ENCODE data around the gene STEAP3. TPM values are rescaled to one million over a fixed set of nuclear protein-coding genes. Genes with fewer than 3 reads are reported as not detected.

Gene STEAP3
- total RNA-seq, 4 donors from 2014 or later: 18.3 to 21.7 (median 20.6) TPM

DNA sequence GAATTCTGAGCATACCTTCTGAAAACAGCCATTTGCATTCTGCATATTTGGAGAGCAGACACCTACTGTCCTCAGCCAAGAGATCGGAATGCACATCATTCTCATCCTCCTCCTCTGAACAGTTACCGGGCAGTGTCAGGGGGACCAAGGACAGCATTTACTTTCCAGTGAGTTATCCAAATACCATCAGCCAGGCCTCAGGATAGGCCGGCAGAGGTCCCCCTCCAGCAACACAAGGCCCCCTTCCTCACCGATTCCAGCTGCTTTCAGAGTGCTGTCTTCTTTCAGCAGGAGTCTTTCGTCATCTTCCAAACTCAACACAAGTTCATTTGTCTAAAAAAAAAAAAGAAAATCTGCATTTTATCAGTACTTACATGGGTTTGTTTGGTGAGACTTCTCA is 87.7 kb downstream of the STEAP3 start:
- 94% methylated on average over 5 of the region's 5 CpGs for WGBS
- TF ChIP-seq CTCF (IDR thresholded peaks at IDR 0.05) (no peak), POLR2AphosphoS5 (IDR thresholded peaks at IDR 0.05) (no peak), POLR2A (IDR thresholded peaks at IDR 0.05) (no peak), EP300 (IDR thresholded peaks at IDR 0.05) (no peak)
- no peaks in the 10 kb centered on the region for H3K27me3 ChIP-seq
- H3K4me3 ChIP-seq: no peak overlapping the region
- DNase-seq (ENCODE audit: low spot score in 2 of 2): no peak
- peaks cover 21% of the 10 kb centered on the region for H3K4me1 ChIP-seq
- no peaks in the 10 kb centered on the region for H3K9me3 ChIP-seq
- H3K36me3 ChIP-seq: peaks cover 3% of the 10 kb centered on the region
- H3K27ac ChIP-seq: no peak overlapping the region

DNA sequence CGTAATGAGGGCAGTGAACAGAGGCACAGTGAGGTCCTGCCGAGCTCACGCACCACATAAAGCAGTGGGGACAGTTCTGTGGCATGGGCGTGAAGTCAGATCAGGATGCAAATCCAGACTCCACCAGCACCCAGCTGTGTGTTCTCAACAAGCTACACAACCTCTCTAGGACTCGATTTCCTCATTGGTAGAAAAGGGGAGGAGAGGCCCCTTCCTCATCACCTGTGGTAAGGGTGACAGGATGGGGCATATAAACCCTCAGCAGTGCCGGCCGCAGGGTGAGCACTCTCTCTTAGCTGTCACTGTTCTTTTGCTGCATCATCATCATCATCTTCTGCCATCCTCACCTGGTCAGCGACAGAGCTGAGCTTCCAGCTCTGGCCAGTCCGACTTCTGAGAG is 88.2 kb downstream of the STEAP3 start:
- Histone ChIP-seq H3K4me1 (peaks cover 22% of the 10 kb centered on the region), H3K27me3 (no peaks in the 10 kb centered on the region), H3K27ac (no peak overlapping the region), H3K9me3 (no peaks in the 10 kb centered on the region), H3K4me3 (no peak overlapping the region), H3K36me3 (peaks cover 3% of the 10 kb centered on the region)
- 95% methylated on average over 9 of the region's 9 CpGs for WGBS
- TF ChIP-seq EP300 (IDR thresholded peaks at IDR 0.05) (no peak), POLR2AphosphoS5 (IDR thresholded peaks at IDR 0.05) (no peak), POLR2A (IDR thresholded peaks at IDR 0.05) (no peak), CTCF (IDR thresholded peaks at IDR 0.05) (no peak)
- DNase-seq (ENCODE audit: low spot score in 2 of 2): no peak

Other genes starting within 250 kb of the STEAP3 start
- under 1 TPM in 1 of 4 donors, not detected in 3; 0.76 TPM for gene C1QL2, start 65.1 kb upstream of the STEAP3 start, total RNA-seq
- 10 to 100 TPM in 1 of 4 donors, 1 to 10 TPM in 3; 6.7 to 10.6 (median 9.3) TPM for gene C2orf76, start 143.0 kb downstream of the STEAP3 start, total RNA-seq
- 100 to 1,000 TPM; 242 to 376 (median 273) TPM for gene DBI, start 143.1 kb downstream of the STEAP3 start, total RNA-seq
- gene TMEM37, start 208.0 kb downstream of the STEAP3 start, total RNA-seq: 1 to 10 TPM; 1.6 to 10.0 (median 7.7) TPM

All from suprapubic skin (tissue), 4 donors.